SKM-1 treated with dmso at 0.1 percent for 144 hours (cell line): ENCODE results near the gene UQCC5.
A peak's percentile ranks its signal among the peaks of the same experiment; 100 is the strongest.

Experiments used
- DNase-seq: peaks from one replicate; lab custom pipeline; 2025; ENCODE audit not compliant: unreplicated experiment; lab: John Stamatoyannopoulos, UW

UQCC5 gene, protein sequence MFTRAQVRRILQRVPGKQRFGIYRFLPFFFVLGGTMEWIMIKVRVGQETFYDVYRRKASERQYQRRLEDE

GRCh38 chr3:52536369-52537164, at the start of gene UQCC5:
Gene UQCC5 (plus strand): TSS chr3:52536605. CDS start chr3:52536756, 151 bp downstream.
- DNase-seq: peak; percentile 98

DNA sequence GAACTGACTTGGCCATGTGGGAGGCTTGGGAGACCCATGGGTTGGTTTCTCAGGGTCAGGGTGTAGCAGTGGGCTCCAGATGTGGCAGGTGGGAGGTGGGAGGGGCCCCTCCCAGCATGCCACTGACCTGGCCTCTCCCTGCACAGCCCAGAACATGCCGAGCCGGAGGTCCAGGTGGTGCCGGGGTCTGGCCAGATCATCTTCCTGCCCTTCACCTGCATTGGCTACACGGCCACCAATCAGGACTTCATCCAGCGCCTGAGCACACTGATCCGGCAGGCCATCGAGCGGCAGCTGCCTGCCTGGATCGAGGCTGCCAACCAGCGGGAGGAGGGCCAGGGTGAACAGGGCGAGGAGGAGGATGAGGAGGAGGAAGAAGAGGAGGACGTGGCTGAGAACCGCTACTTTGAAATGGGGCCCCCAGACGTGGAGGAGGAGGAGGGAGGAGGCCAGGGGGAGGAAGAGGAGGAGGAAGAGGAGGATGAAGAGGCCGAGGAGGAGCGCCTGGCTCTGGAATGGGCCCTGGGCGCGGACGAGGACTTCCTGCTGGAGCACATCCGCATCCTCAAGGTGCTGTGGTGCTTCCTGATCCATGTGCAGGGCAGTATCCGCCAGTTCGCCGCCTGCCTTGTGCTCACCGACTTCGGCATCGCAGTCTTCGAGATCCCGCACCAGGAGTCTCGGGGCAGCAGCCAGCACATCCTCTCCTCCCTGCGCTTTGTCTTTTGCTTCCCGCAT, 49.2 kb upstream of the UQCC5 start:
- no peak for DNase-seq

GRCh38 chr3:52487788-52488691, 48.4 kb upstream of the UQCC5 start:
- no peak for DNase-seq

DNA sequence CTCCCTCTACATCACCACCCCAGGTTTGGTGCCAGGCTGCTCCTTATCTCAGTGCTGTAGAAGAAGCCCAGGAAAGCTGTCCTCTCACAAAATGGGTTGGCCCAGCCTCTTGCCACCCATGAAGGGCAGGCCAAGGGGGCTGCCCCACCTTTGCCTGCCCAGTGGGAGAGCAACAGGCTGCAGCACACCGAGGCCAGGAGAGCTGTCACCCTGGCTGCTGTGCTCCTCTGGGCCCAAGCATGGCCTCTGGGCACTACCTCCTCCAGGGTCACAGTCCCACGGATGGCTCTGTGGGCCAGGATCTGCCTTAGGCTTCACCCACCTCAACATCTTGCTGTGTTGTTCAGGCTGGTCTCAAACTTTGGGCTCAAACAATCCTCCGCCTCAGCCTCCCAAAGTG, 47.7 kb upstream of the UQCC5 start:
- DNase-seq: no peak

GRCh38 chr3:52489453-52489852, 47.0 kb upstream of the UQCC5 start:
- no peak for DNase-seq

- no peak for DNase-seq
These were observed 46.1 kb upstream of the UQCC5 start for GRCh38 chr3:52490035-52490938.

- DNase-seq: no peak
These were observed 45.4 kb upstream of the UQCC5 start for GRCh38 chr3:52490939-52491526.

- no peak for DNase-seq
These were observed 44.3 kb upstream of the UQCC5 start for GRCh38 chr3:52492059-52492458.

DNA sequence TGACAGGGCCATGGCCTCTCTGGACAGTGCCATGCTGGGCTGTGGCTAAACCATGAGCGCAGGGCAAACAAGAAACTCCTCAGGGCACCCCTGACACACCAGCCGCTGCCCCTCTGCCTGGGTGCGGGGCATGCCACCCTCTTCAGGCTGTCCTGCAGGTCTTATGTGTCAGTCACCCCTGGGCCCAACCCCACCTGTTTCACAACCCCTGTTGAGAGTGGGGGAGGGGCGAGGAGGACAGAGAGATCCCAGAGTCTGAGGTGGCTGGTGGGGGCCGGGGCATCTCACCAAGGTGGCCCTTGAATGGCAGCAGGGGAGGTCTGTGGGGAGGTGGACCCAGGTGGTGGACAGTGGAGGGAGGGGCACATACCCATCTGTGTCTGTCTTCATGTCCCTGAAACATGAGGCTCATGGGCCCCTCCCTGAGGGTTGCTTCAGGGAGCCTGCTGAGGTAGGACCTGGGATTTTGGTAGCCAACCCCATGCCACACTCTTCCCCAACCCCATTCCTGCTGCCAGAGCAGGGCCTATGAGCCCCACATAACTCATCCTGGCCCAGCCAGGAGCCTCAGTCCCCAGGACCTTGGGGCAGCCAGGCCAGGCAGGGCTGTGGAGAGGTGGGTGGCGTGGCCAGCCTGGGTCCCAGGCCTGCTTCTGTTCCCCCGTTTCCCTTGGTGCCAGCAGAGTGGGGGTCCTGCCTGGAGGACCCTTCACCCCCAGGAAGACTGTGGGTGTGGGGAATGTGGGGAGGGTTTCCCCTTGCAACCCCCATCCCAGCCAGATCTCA, 43.0 kb upstream of the UQCC5 start:
- no peak for DNase-seq

DNA sequence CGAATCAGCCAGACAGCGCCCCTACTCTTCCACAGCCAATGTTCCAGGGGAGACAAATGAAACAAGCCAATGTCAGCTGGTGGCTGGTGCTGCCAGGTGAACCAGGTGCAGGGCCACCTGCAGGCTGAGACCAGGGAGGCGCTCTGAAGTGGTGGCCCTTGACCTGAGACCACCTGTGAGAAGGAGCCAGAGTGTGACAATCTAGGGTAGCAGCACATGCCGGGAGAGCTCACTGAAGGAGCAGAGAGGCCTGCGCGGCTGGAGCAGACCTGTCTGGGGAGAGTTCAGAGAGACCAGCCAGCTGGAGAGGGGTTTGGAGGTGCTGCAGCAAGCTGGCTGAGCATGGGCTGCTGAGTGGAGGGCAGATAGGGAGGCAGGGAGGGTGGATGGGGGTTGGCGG, 42.0 kb upstream of the UQCC5 start:
- DNase-seq: no peak

DNA sequence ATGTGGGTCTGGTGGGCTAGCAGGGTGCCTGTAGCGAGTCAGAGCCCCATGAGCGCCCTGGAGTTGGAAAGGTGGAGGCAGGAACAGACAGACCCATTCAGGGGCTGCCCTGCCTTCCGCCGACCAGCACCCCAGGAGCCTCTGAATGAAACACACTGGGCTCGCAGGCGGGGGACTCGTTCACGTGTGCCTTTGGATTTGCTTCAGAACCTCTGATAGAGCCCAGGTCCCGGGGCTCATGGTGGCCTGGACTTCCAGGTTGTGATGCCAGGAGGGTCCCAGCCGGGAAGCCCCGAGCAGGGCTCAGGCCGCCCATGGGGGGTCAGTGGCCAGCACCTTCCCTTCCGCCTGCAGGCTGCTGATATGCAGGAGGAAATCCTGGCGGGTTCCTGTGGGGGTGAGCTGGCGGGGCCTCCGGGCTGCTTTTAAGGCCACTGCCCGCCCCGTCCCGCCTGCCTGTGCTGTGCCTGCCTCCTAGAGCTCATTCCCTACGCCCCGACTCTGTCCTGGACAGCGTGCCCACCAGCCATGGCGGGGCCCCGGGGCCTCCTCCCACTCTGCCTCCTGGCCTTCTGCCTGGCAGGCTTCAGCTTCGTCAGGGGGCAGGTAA, 41.4 kb upstream of the UQCC5 start, which contains the start of gene STAB1:
TSS of gene STAB1 (plus strand) at position 453 of the 610 bp plus-strand sequence. CDS start at position 529, 76 bp downstream.
- no peak for DNase-seq

DNA sequence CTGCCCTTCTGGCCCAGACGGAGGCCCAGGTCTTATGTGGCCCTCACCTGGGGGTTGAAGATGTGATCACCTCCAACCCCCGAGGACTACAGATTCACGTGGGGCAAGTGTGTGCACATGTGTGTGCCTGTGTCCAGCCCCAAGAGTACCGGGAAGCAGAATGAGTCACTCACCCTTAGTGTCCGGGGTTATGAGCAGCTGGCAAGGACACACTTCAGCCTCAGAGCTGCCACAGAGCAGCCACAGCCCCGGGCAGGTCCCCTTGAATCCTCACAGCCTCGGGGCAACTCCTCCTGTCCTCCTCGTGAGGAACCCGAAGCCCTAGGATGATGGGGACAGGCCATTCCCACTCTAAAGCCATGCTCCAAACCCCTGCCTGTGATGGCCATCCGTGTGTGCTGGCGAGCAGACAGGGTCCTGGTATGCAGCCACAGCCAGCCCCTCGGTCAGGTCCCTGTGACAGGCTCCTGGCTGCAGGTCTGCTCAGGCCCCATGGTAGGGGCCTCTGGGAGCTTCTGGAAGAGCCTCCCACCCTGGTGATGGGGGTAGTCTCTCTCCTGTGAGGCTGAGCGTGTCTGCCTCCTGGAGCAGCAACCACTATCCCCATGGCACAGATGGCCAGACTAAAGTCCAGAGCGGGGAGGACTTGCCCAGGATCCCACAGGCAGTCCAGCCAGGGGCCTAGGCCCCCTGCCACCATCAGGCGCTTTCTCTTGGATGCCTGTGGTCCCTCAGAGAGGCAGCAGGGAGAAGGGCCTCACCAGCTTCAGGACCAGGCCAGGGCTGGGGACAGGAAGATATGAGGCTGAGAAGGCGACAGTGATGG, 40.4 kb upstream of the UQCC5 start:
- DNase-seq: no peak

- DNase-seq: peak; percentile 97
These were observed 38.0 kb upstream of the UQCC5 start for GRCh38 chr3:52498137-52499054.

GRCh38 chr3:52501046-52501445, 35.4 kb upstream of the UQCC5 start:
- DNase-seq: no peak

- no peak for DNase-seq
These were observed 34.4 kb upstream of the UQCC5 start for GRCh38 chr3:52502001-52502400.

DNA sequence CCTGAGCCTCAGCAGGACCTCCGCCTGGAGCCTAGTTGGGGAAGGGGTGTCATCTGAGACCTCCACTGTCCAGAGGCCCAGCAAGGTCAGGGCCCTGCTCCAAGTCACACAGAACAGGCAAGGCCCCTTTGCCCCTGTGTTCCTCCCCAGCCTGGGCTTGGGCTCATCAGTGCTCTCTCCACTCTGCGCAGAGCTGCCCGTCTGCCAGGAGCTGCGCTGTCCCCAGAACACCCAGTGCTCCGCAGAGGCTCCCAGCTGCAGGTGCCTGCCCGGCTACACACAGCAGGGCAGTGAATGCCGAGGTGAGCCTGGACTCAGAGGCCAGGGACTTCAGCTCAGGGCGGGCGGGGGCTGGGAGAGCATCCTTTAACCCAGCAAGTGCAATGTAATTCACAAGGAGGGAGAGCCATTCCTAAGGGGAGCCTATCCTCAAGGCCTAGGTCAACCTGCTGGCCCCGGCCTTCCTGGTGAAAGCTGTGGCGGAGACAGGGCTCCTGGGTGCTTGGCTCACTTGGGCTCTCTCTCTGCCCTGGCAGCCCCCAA, 33.5 kb upstream of the UQCC5 start:
- DNase-seq: no peak
